HK-2 (cell line): ENCODE data around the gene CAD.
A peak's percentile ranks its signal among the peaks of the same experiment; 100 is the strongest.

Experiments
- DNase-seq: peaks from one replicate; pipeline ENCODE4 v3.0.0-alpha.2; 2018; ENCODE audit not compliant: unreplicated experiment

Gene CAD

GRCh38 chr2:27225526-27225925 is 8.4 kb downstream of the CAD start:
- no peak for DNase-seq

DNA sequence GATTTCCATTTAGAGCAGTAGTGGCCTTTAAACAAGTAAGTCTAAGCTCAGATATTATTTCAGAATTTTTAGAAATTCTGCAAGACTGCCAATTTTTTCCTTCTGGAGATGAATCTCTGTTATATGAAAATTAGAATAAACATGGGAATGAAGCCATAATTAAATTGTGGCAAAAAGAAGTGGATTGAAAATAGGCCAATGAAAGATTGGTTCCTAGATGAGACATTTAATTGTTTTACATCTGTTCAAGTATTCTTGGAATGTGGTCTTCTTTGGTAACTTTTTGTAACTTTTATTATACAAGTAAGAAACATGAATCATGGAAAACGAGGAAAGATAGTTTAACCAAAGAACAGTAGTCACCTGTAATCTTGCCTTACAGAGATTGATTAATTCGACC is 10.3 kb downstream of the CAD start:
- no peak for DNase-seq

- DNase-seq: no peak
These were observed 14.8 kb downstream of the CAD start for GRCh38 chr2:27231921-27232320.

GRCh38 chr2:27233341-27233740 is 16.2 kb downstream of the CAD start:
- DNase-seq: no peak

- DNase-seq: no peak
These were observed 19.0 kb downstream of the CAD start for GRCh38 chr2:27236136-27236535.

DNA sequence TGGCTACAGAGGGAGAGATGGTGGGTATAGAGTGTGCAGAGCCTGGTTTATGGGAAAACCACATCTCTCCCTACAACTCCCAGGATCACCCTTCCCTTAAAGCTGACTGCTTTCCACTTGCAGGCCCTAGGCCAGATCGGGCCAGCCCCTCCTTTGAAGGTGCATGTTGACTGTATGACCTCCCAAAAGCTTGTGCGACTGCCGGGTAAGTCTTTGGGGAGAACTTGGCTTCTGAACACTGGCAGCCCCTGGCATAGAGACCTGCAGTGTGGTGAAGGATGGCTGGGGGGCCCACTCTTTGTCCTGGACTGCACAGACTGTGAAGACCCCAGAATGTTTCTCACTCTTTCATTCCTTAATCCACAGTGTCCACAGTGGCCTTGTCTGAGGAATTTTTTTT is 19.5 kb downstream of the CAD start:
- DNase-seq: no peak

DNA sequence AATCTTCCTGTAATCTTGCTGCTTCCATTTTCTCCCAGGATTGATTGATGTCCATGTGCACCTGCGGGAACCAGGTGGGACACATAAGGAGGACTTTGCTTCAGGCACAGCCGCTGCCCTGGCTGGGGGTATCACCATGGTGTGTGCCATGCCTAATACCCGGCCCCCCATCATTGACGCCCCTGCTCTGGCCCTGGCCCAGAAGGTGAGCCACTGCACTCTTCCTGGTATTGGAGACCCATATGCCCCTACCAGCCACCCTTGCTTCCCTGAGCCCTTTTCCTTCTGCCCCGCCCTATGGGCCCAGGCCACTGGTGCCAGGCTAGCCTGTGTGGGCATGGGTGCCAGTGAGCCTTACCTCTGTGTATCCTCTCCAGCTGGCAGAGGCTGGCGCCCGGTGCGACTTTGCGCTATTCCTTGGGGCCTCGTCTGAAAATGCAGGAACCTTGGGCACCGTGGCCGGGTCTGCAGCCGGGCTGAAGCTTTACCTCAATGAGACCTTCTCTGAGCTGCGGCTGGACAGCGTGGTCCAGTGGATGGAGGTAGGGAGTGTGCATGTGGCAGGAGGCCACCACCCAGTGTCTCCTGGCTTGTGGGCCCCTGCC is 20.3 kb downstream of the CAD start:
- DNase-seq: no peak

- no peak for DNase-seq
These were observed 21.8 kb downstream of the CAD start for GRCh38 chr2:27238976-27239375.

- DNase-seq: no peak
These were observed 23.2 kb downstream of the CAD start for GRCh38 chr2:27240406-27240805.

GRCh38 chr2:27241761-27242613 is 24.8 kb downstream of the CAD start:
- no peak for DNase-seq

GRCh38 chr2:27242614-27242951 is 25.4 kb downstream of the CAD start:
- DNase-seq: no peak

DNA sequence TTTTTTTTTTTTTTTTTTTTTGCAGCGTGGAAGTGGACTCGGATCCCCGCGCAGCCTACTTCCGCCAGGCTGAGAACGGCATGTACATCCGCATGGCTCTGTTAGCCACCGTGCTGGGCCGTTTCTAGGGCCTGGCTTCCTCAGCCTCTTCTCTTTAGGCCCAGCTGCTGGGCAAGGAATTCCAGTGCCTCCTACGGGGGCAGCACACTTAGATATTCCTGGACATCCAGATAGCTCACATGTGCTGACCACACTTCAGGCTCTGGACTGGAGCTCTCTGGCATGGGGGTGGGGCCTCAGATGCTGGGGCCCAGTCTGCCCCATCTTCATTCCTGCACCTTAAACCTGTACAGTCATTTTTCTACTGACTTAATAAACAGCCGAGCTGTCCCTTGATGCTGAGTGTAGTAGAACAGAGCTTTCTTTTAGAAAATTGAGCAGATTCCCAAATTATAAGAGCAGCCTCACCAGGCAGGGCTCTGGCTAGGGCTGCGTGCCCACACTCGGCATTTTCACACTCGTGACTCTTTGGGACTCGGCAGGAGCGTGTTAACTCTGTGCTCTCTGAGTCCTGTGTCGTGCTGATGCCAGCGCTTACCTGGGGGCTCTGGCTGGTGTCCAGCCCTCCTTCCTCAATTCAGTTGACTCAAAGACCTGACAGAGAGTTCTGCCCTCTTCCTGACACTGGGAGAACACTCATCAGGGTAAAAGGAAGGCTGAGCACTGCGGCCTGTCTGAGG is 26.4 kb downstream of the CAD start:
- DNase-seq: no peak

GRCh38 chr2:27245116-27245515 is 27.9 kb downstream of the CAD start:
- DNase-seq: no peak

DNA sequence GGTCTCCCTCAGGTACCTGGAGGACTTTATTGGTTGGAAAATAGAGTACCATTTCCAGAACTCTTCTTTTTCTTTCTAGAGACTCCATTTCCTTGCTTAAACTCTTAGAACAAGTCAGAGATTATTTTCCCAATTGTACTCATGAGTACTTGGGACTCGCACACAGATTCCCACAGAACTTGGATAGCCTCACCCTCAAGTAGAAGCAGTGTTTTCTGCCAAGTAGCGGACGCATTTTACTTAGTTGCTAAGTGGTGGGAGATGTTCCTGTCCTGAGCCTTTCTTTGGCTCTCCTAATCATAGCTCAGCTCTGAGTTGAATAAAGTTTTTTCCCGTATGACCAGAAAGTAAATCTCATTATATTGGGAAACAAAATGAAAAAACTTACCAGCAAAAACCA is 28.5 kb downstream of the CAD start:
- no peak for DNase-seq

DNA sequence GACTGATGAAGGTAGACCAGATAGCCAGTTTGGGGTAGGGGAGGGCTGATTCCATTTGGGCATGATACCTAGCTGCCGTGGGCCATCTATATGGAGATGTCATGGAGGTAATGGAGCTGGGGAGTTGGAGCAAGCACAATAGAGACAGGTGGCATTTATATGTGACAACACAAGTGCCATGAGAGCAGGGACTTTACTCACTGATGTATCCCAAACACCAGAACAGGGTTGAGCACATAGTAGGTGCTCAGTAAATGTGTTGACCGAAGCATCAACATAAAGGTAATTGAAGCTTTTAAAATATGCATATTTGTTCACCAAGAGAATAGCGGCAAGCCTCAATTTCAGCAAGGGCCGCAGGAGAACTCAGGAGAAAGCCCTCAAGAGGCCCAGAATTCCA is 30.7 kb downstream of the CAD start:
- no peak for DNase-seq

DNA sequence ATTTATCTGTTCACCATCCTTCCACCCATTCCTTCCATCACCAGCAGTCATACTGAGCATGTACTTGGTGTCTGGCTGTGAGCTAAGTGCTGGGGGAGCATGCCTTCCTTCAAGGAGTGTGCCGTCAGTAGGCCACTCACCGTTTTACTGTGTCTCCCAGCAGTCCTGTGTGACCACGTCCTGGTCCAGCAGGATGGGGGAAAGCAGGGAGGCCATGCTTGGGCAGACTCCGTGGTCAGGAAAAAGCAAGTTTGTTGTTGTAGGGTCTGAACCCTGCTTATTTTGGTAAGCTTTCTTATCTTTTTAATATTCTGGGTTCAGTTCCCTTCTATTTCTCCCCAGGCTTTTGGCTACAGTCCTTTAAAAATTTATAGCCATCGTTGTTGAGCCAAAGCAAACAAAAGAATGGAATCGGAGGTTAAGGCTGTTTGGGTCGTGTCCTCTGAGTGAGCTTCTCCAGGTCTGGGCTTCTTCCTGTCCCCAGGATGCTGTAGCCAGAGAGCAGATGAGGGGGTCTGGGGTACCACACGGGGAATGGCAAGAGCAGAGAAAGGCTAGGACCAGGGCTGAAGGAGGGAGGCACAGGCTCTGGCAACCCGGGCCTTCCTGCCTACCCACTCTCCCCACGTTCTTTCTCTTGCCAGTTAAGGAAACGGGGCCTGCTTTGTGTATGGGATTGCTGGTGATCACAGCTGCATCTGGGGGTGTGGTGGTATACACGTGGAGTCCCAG is 32.2 kb downstream of the CAD start:
- DNase-seq: no peak

DNA sequence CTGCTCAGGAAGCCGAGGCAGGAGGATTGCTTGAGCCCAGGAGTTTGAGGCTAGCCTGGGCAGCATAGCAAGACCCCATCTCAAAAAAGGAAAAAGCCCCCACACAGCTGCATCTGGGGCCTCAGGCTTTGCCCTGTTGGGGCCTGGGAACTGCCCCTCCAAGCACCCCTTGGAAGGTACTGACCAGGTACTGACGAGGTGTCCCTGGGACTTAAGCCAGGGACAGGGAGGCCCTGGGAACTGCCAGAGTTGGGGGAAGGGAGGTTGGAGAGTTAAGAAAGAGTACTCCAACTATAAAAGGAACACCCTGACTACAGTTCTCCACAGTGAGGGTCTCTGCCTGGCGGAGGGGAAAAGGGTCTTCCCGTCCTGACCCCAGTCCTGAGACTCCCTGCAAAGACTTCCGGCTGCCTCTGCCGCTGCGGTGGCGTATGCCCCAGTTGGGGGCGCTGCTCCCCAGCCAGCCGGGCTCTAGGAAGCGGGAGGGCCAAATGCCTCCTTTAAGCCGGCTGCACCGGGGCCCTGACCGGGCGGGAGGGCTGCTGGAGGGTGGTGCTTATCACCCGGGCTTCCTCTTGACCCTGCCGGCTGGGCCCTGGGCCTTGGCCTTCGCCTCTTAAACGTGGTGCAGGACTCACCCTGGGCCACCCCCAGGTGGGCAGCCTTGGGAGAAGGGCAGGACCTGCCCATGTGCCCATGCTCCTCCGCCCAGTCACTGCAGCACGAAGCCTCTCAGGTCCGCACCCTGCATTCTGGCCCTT is 32.9 kb downstream of the CAD start:
- peak; percentile 45 for DNase-seq

GRCh38 chr2:27250652-27251379 is 33.6 kb downstream of the CAD start:
- no peak for DNase-seq

- no peak for DNase-seq
These were observed 34.6 kb downstream of the CAD start for GRCh38 chr2:27251766-27252165.

- no peak for DNase-seq
These were observed 38.0 kb downstream of the CAD start for GRCh38 chr2:27255187-27255586.

DNA sequence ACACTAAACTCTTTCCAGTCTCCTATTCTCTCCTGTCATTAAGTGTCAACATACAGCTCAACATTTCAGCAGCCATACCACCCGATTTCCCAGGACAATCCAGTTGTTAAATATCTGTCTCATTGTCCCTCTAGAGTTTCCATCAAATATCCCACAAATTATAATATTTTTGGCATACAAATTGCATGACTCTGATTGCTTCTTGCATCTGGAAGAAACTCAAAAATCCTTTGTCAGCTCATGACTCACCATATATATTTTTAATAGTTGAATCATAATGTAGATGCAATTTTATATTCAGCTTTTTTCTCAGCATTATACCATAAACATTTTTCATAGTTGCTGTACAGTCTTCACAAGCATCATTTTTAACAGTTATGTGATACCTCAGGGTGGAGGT is 38.5 kb downstream of the CAD start:
- no peak for DNase-seq
